ACC112 (cell line): ENCODE results near the gene TSC22D2.
A peak's percentile ranks its signal among the peaks of the same experiment; 100 is the strongest.

ENCODE experiments used
- H2AFZ ChIP-seq: fragments of 200-600 bp; sonication (generic); one replicate; pipeline ENCODE4 v1.6.0; 2017; ENCODE audit warnings: antibody characterized with exemption, low read length; ENCODE audit not compliant: unreplicated experiment
- H3K27ac ChIP-seq: fragments of 200-600 bp; sonication (generic); 2 replicates; pipeline ENCODE4 v1.5.1; 2014; ENCODE audit warnings: low read depth, mild to moderate bottlenecking, antibody characterized with exemption, low read length, moderate library complexity
- H3K27me3 ChIP-seq: fragments of 200-600 bp; sonication (generic); 2 replicates; pipeline ENCODE4 v1.6.1; 2014; ENCODE audit warnings: mild to moderate bottlenecking, antibody characterized with exemption, low read length, moderate library complexity, mixed read lengths; ENCODE audit not compliant: insufficient read depth
- H3K36me3 ChIP-seq: fragments of 200-600 bp; sonication (generic); 2 replicates; pipeline ENCODE4 v1.6.1; 2016; ENCODE audit warnings: mild to moderate bottlenecking, antibody characterized with exemption, low read length, moderate library complexity, mixed read lengths; ENCODE audit not compliant: insufficient read depth
- H3K4me1 ChIP-seq: fragments of 200-600 bp; sonication (generic); one replicate; pipeline ENCODE4 v1.6.1; 2016; ENCODE audit warnings: low read length, mixed read lengths; ENCODE audit not compliant: insufficient read depth, unreplicated experiment, control insufficient read depth
- H3K4me3 ChIP-seq: fragments of 200-600 bp; sonication (generic); 2 replicates; pipeline ENCODE4 v1.5.1; 2014; ENCODE audit warnings: mild to moderate bottlenecking, low read depth, low read length
- H3K79me2 ChIP-seq: fragments of 200-600 bp; sonication (generic); one replicate; pipeline ENCODE4 v1.6.0; 2016; ENCODE audit warnings: low read length; ENCODE audit not compliant: control insufficient read depth, unreplicated experiment, insufficient read depth

Gene TSC22D2

GRCh38 chr3:150447631-150448465 is 39.8 kb downstream of the TSC22D2 start:
- Histone ChIP-seq H3K79me2 (peaks cover 82% of the 10 kb centered on the region), H3K4me3 (peak overlapping the region; percentile 32; the same call in 1 of the 2 replicates), H3K36me3 (peaks cover 9% of the 10 kb centered on the region; the same call in 1 of the 2 replicates), H3K27ac (peak overlapping the region; percentile 60), H2AFZ (no peak overlapping the region), H3K4me1 (peaks cover 54% of the 10 kb centered on the region), H3K27me3 (no peaks in the 10 kb centered on the region)

GRCh38 chr3:150449169-150449721 is 41.1 kb downstream of the TSC22D2 start:
- peak overlapping the region; percentile 30; the same call in 1 of the 2 replicates for H3K4me3 ChIP-seq

GRCh38 chr3:150450916-150451315 is 42.8 kb downstream of the TSC22D2 start:
- Histone ChIP-seq H3K79me2 (peaks cover 86% of the 10 kb centered on the region), H3K4me1 (peaks cover 42% of the 10 kb centered on the region), H3K27me3 (no peaks in the 10 kb centered on the region), H3K36me3 (no peaks in the 10 kb centered on the region; the same call in 1 of the 2 replicates), H3K27ac (no peak overlapping the region; the same call in 1 of the 2 replicates), H2AFZ (no peak overlapping the region), H3K4me3 (no peak overlapping the region)

More at GRCh38 chr3:150449169-150449721, 41.1 kb downstream of the TSC22D2 start:
- H3K79me2 ChIP-seq, result peaks cover 82% of the 10 kb centered on the region
- peaks cover 42% of the 10 kb centered on the region for H3K4me1 ChIP-seq
- H3K27me3 ChIP-seq, result no peaks in the 10 kb centered on the region
- H3K27ac ChIP-seq, result peak overlapping the region; percentile 69
- no peak overlapping the region for H2AFZ ChIP-seq
- peaks cover 3% of the 10 kb centered on the region; the same call in 1 of the 2 replicates for H3K36me3 ChIP-seq

GRCh38 chr3:150451329-150452048 is 43.4 kb downstream of the TSC22D2 start:
- H2AFZ ChIP-seq, result no peak overlapping the region
- H3K79me2 ChIP-seq, result peaks cover 82% of the 10 kb centered on the region
- no peak overlapping the region for H3K27ac ChIP-seq
- H3K27me3 ChIP-seq, result no peaks in the 10 kb centered on the region
- peaks cover under 1% of the 10 kb centered on the region for H3K36me3 ChIP-seq
- H3K4me1 ChIP-seq, result peaks cover 40% of the 10 kb centered on the region
- H3K4me3 ChIP-seq, result no peak overlapping the region

- H3K36me3 ChIP-seq, result peaks cover 11% of the 10 kb centered on the region
Observed at GRCh38 chr3:150453353-150453752, 45.3 kb downstream of the TSC22D2 start.

GRCh38 chr3:150454085-150454484 is 46.0 kb downstream of the TSC22D2 start:
- Histone ChIP-seq H3K4me1 (peaks cover 18% of the 10 kb centered on the region), H3K27me3 (no peaks in the 10 kb centered on the region), H3K36me3 (peaks cover 17% of the 10 kb centered on the region), H3K27ac (no peak overlapping the region), H3K79me2 (peaks cover 67% of the 10 kb centered on the region), H3K4me3 (no peak overlapping the region), H2AFZ (no peak overlapping the region)

More at GRCh38 chr3:150453353-150453752, 45.3 kb downstream of the TSC22D2 start:
- Histone ChIP-seq H3K27me3 (no peaks in the 10 kb centered on the region), H3K4me3 (no peak overlapping the region), H3K4me1 (peaks cover 21% of the 10 kb centered on the region), H2AFZ (no peak overlapping the region), H3K27ac (no peak overlapping the region), H3K79me2 (peaks cover 69% of the 10 kb centered on the region)

GRCh38 chr3:150454622-150455021 is 46.5 kb downstream of the TSC22D2 start:
- Histone ChIP-seq H2AFZ (no peak overlapping the region), H3K27me3 (no peaks in the 10 kb centered on the region), H3K4me3 (no peak overlapping the region), H3K36me3 (peaks cover 22% of the 10 kb centered on the region), H3K4me1 (peaks cover 14% of the 10 kb centered on the region), H3K27ac (no peak overlapping the region), H3K79me2 (peaks cover 66% of the 10 kb centered on the region)

GRCh38 chr3:150455341-150455740 is 47.2 kb downstream of the TSC22D2 start:
- Histone ChIP-seq H3K4me1 (peaks cover 6% of the 10 kb centered on the region), H3K36me3 (peaks cover 24% of the 10 kb centered on the region), H3K27me3 (no peaks in the 10 kb centered on the region), H3K27ac (no peak overlapping the region), H3K4me3 (no peak overlapping the region), H3K79me2 (peaks cover 60% of the 10 kb centered on the region), H2AFZ (no peak overlapping the region)

- Histone ChIP-seq H3K79me2 (peaks cover 35% of the 10 kb centered on the region), H3K27me3 (no peaks in the 10 kb centered on the region), H3K36me3 (peaks cover 24% of the 10 kb centered on the region), H3K4me3 (no peak overlapping the region), H3K4me1 (no peaks in the 10 kb centered on the region), H3K27ac (no peak overlapping the region), H2AFZ (no peak overlapping the region)
Observed at GRCh38 chr3:150458001-150458400, 49.9 kb downstream of the TSC22D2 start.

- H3K27me3 ChIP-seq, result no peaks in the 10 kb centered on the region
- no peaks in the 10 kb centered on the region for H3K4me1 ChIP-seq
- peaks cover 11% of the 10 kb centered on the region for H3K79me2 ChIP-seq
- H2AFZ ChIP-seq, result no peak overlapping the region
- no peak overlapping the region for H3K4me3 ChIP-seq
- H3K27ac ChIP-seq, result no peak overlapping the region
- H3K36me3 ChIP-seq, result peaks cover 24% of the 10 kb centered on the region
Observed at GRCh38 chr3:150460484-150460883, 52.4 kb downstream of the TSC22D2 start.
